Keratinocyte (primary cell): ENCODE results near the gene CSMD2. TPM values are rescaled to one million over a fixed set of nuclear protein-coding genes. Genes with fewer than 3 reads are reported as not detected.

ENCODE experiments used
- DNase-seq: peaks from one replicate; pipeline ENCODE4 v3.0.0-alpha.2; 2011; ENCODE audit warnings: low read depth, missing footprints, low spot score
- FAIRE-seq: peaks from 2 replicates; lab custom pipeline; 2011; peaks lifted over from hg19 to GRCh38; lab: Jason Lieb, UNC
- H2AFZ ChIP-seq: 2 replicates; pipeline ENCODE4 v1.6.0; 2012; ENCODE audit warnings: low read length, control low read depth, inconsistent platforms; ENCODE audit not compliant: control insufficient read depth
- H3K27ac ChIP-seq: 2 replicates; pipeline ENCODE4 v1.5.1; 2011; ENCODE audit warnings: low read length; ENCODE audit not compliant: control insufficient read depth, insufficient read depth
- H3K27me3 ChIP-seq: 3 replicates; pipeline ENCODE4 v1.6.0; 2011; ENCODE audit warnings: low read length; ENCODE audit not compliant: control insufficient read depth, insufficient read depth; ENCODE audit errors: extremely low read depth
- H3K36me3 ChIP-seq, 2 experiments: 2 replicates in 1 of 2; 3 replicates in 1 of 2; pipeline ENCODE4 v1.5.1; 2011; ENCODE audit warnings: low read length in 2 of 2, mild to moderate bottlenecking in 1 of 2; ENCODE audit not compliant: control insufficient read depth in 2 of 2, insufficient read depth in 2 of 2; ENCODE audit errors: extremely low read depth in 1 of 2
- H3K4me1 ChIP-seq: 3 replicates; pipeline ENCODE4 v1.5.1; 2011; ENCODE audit warnings: low read length; ENCODE audit not compliant: control insufficient read depth, insufficient read depth; ENCODE audit errors: extremely low read depth
- H3K4me2 ChIP-seq: 3 replicates; pipeline ENCODE4 v1.6.0; 2011; ENCODE audit warnings: low read depth, low read length; ENCODE audit not compliant: control insufficient read depth, insufficient read depth; ENCODE audit errors: extremely low read depth
- H3K4me3 ChIP-seq, 3 experiments: fragments of 200-600 bp in 1 of 3; sonication (generic) in 1 of 3; 2 replicates in 2 of 3; 3 replicates in 1 of 3; pipeline ENCODE4 v1.5.1; 2011 to 2016; ENCODE audit warnings: low read length in 3 of 3, mild to moderate bottlenecking in 3 of 3, control low read depth in 2 of 3, inconsistent platforms in 1 of 3, low read depth in 1 of 3, mixed read lengths in 1 of 3, mixed run types in 1 of 3, moderate library complexity in 1 of 3; ENCODE audit not compliant: control insufficient read depth in 2 of 3, insufficient read depth in 2 of 3; ENCODE audit errors: extremely low read depth in 1 of 3
- H3K79me2 ChIP-seq: 2 replicates; pipeline ENCODE4 v1.6.0; 2012; ENCODE audit warnings: low read length; ENCODE audit not compliant: control insufficient read depth, insufficient read depth
- H3K9ac ChIP-seq: 3 replicates; pipeline ENCODE4 v1.6.0; 2011; ENCODE audit warnings: low read length; ENCODE audit not compliant: control insufficient read depth, insufficient read depth; ENCODE audit errors: extremely low read depth
- H3K9me1 ChIP-seq: 3 replicates; pipeline ENCODE4 v1.6.0; 2011; ENCODE audit warnings: low read length; ENCODE audit not compliant: control insufficient read depth, insufficient read depth; ENCODE audit errors: extremely low read depth
- H3K9me3 ChIP-seq: 2 replicates; pipeline ENCODE4 v1.5.1; 2012; ENCODE audit warnings: low read depth, low read length; ENCODE audit not compliant: control insufficient read depth
- H4K20me1 ChIP-seq: 3 replicates; pipeline ENCODE4 v1.6.0; 2011; ENCODE audit warnings: low read length; ENCODE audit not compliant: control insufficient read depth, insufficient read depth; ENCODE audit errors: extremely low read depth
- EZH2 ChIP-seq: IDR thresholded peaks from one replicate; pipeline ENCODE4 v1.6.1; 2012; ENCODE audit warnings: inconsistent platforms, mild to moderate bottlenecking, low read length, moderate library complexity
- dilution Hi-C: fragments of 300-500 bp; cut with MboI; formaldehyde crosslinking; loops from one replicate; pipeline ENCODE4 v1.7.0; 2020; ENCODE audit warnings: low sequenced_read_pairs; ENCODE audit not compliant: extremely low pct_ligation_motif_present
- polyA plus RNA-seq, 5 experiments: library from polyadenylated mRNA; depleted of rRNA in 3 of 5; stranded (reverse) in 3 of 5; stranded (forward) in 1 of 5; unstranded in 1 of 5; fragments of >200 nt; gene quantifications; 1 replicate in 1 of 5; 2 replicates in 3 of 5; 3 replicates in 1 of 5; pipeline versions ENCODE4 v1.2.1 to v1.2.3, GENCODE V29; 2011 to 2012; ENCODE audit warnings: missing spikeins in 2 of 5, low read depth in 1 of 5, low replicate concordance in 1 of 5
- TF ChIP-seq, protein P1 (sequence below), 3 experiments: IDR thresholded peaks in 1 of 3; conservative IDR thresholded peaks in 1 of 3; optimal IDR thresholded peaks in 1 of 3; 2 replicates in 2 of 3; 3 replicates in 1 of 3; pipeline versions ENCODE3 to v1.5.1; 2011; ENCODE audit warnings: low read length in 3 of 3, mild to moderate bottlenecking in 3 of 3, moderate library complexity in 2 of 3, control low read depth in 1 of 3, inconsistent platforms in 1 of 3; ENCODE audit not compliant: insufficient read depth in 2 of 3; ENCODE audit errors: extremely low read depth in 1 of 3

CSMD2 gene
- polyA plus RNA-seq, 1 donor (not counting 4 experiments of a cell fraction or from before 2014, with no cell fraction given), result 2.0 TPM

- no peak overlapping the region for H2AFZ ChIP-seq
- no peak overlapping the region for H3K27ac ChIP-seq
- H3K36me3 ChIP-seq, result no peaks in the 10 kb centered on the region
- no peaks in the 10 kb centered on the region for H4K20me1 ChIP-seq
- no peak for TF ChIP-seq EZH2
- TF ChIP-seq, protein P1, sequence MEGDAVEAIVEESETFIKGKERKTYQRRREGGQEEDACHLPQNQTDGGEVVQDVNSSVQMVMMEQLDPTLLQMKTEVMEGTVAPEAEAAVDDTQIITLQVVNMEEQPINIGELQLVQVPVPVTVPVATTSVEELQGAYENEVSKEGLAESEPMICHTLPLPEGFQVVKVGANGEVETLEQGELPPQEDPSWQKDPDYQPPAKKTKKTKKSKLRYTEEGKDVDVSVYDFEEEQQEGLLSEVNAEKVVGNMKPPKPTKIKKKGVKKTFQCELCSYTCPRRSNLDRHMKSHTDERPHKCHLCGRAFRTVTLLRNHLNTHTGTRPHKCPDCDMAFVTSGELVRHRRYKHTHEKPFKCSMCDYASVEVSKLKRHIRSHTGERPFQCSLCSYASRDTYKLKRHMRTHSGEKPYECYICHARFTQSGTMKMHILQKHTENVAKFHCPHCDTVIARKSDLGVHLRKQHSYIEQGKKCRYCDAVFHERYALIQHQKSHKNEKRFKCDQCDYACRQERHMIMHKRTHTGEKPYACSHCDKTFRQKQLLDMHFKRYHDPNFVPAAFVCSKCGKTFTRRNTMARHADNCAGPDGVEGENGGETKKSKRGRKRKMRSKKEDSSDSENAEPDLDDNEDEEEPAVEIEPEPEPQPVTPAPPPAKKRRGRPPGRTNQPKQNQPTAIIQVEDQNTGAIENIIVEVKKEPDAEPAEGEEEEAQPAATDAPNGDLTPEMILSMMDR (optimal IDR thresholded peaks at IDR 0.05 in 1 of 3, IDR thresholded peaks at IDR 0.05 in 1 of 3, conservative IDR thresholded peaks at IDR 0.05 in 1 of 3; ENCODE audit: extremely low read depth in 1 of 3, insufficient read depth in 2 of 3, low read length in 3 of 3), result no peak
- no peaks in the 10 kb centered on the region for H3K79me2 ChIP-seq
- H3K9me3 ChIP-seq, result no peaks in the 10 kb centered on the region
- no peaks in the 10 kb centered on the region for H3K27me3 ChIP-seq
- no peak overlapping the region for H3K9ac ChIP-seq
- H3K9me1 ChIP-seq, result no peaks in the 10 kb centered on the region
- dilution Hi-C loops, result no loop called here
- H3K4me2 ChIP-seq, result no peak overlapping the region
- FAIRE-seq (no peak), DNase-seq (no peak)
- no peak overlapping the region for H3K4me3 ChIP-seq
- H3K4me1 ChIP-seq, result no peaks in the 10 kb centered on the region
These were observed 387.7 kb downstream of the CSMD2 start for GRCh38 chr1:33777337-33777736.

DNA sequence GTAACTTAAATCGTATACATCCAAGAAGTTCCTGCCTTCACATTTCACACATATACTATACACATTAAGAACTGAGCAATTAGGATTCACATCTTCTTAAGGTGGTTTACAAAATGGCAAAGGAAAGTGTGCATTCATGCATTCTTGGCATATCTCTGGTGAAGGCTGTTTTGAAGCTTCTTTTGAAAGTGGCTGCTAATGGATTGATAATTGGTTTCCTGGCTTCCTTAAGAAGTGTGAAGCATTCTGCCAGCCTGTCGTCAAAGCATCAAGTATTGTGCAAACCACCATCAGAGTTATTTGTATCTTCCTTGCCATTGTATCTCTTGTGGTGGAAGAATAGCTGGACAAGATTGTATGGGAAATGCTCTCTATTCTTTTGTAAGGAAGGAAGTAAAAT, 396.2 kb downstream of the CSMD2 start:
- H3K9me3 ChIP-seq, result no peaks in the 10 kb centered on the region
- TF ChIP-seq EZH2, result no peak
- TF ChIP-seq, protein P1 (optimal IDR thresholded peaks at IDR 0.05 in 1 of 3, IDR thresholded peaks at IDR 0.05 in 1 of 3, conservative IDR thresholded peaks at IDR 0.05 in 1 of 3; ENCODE audit: extremely low read depth in 1 of 3, insufficient read depth in 2 of 3, low read length in 3 of 3), result no peak
- peaks cover 4% of the 10 kb centered on the region for H3K4me1 ChIP-seq
- no peak overlapping the region for H2AFZ ChIP-seq
- no peak overlapping the region for H3K9ac ChIP-seq
- FAIRE-seq (no peak), DNase-seq (no peak)
- no peaks in the 10 kb centered on the region for H4K20me1 ChIP-seq
- H3K4me3 ChIP-seq, result no peak overlapping the region
- H3K4me2 ChIP-seq, result no peak overlapping the region
- H3K27ac ChIP-seq, result no peak overlapping the region
- H3K36me3 ChIP-seq, result no peaks in the 10 kb centered on the region
- no peaks in the 10 kb centered on the region for H3K9me1 ChIP-seq
- H3K27me3 ChIP-seq, result no peaks in the 10 kb centered on the region
- dilution Hi-C loops, result no loop called here
- H3K79me2 ChIP-seq, result no peaks in the 10 kb centered on the region
